ENCODE data around the gene DYDC1.
"Not testable (repeated sequence)": the region's sequence is repeated elsewhere in the genome, so short reads cannot be mapped to it uniquely, and the experiment has no call there.

- TF ChIP-seq CTCF (IDR thresholded peaks at IDR 0.05; ENCODE audit: insufficient read depth, low read depth, low read length); EZH2 (IDR thresholded peaks at IDR 0.05; ENCODE audit: insufficient read depth, low read length): not testable (repeated sequence)
Observed at GRCh38 chr10:80358925-80359324, 2.4 kb upstream of the DYDC1 start.
